Tibial nerve (tissue), 3 donors: ENCODE results near the gene UBE2J2.

ENCODE experiments used
- CTCF ChIP-seq, 5 experiments: fragments of 200-600 bp in 3 of 5; fragments of 450-650 bp in 2 of 5; sonication (generic) in 3 of 5; IDR thresholded peaks; one replicate each; pipeline ENCODE4 v1.5.1; 2016 to 2019; ENCODE audit warnings: antibody characterized with exemption in 5 of 5, mild to moderate bottlenecking in 3 of 5, moderate library complexity in 2 of 5
- POLR2A ChIP-seq, 2 donors: fragments of 450-650 bp; IDR thresholded peaks; one replicate each; pipeline ENCODE4 v1.6.1; 2017; ENCODE audit warnings: antibody characterized with exemption in 2 of 2, mild to moderate bottlenecking in 2 of 2, moderate library complexity in 2 of 2

DNA sequence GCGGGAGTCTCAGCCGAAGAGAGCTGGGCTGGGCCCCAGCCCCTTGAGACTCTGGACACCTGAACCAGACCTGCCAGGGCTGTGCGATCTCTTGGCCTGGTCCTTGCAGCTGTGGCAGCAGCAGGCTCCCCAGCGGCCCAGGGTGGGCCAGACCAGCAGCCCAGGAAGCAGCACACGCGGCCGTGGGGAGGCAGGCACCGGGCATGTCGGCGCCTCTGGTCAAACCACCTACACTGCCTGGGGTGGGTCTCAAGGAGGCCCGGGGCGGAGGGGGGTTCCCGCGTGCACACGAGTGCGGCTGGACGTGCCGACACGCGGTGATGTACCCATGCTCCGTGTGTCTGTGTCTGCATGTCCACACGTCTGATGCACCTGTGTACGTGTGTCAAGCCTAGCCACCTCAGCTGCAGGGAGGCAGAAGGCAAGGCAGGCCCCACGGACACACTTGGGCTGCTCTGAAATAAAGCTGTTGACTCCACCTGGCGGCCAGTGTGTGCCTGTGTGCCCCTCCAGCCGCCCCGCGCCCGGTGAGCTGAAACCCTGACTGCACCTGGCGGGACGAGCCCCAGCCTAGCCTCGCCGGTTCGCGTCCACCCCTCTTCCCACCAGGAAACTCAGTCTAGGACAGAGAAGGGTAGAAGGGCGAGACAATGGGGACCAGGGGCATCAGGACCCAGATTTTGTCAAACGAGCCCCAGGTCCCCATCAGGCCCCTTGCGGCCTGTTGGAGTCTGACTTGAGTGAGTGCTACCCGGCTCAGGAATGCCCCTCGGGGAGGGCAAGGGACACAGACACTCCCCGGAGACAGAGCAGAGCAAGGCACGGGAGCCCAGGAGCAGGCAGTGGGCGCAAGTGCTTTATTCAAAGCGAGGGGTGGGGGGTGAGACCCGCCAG is 18.1 kb upstream of the UBE2J2 start:
- peak; percentile 22 to 83 (median 42) for TF ChIP-seq CTCF (IDR thresholded peaks at IDR 0.05)
- no peak for TF ChIP-seq POLR2A (IDR thresholded peaks at IDR 0.05)
